Upper lobe of left lung (tissue), 4 donors: Measurements from ENCODE around the gene USP32.

ENCODE experiments used
- EP300 ChIP-seq, 4 donors: sonication (generic); formaldehyde crosslinking; IDR thresholded peaks; one replicate each; pipeline ENCODE4 v1.5.1; 2017; ENCODE audit warnings: antibody characterized with exemption in 4 of 4, control low read depth in 2 of 4
- POLR2AphosphoS5 ChIP-seq, 2 donors: sonication (generic); formaldehyde crosslinking; IDR thresholded peaks; one replicate each; pipeline ENCODE4 v1.5.1; 2017; ENCODE audit warnings: antibody characterized with exemption in 2 of 2
- TF ChIP-seq, protein P1 (sequence below), 6 experiments: fragments of 450-650 bp in 4 of 6; fragments of 200-600 bp in 2 of 6; sonication (generic) in 2 of 6; IDR thresholded peaks; one replicate each; pipeline ENCODE4 v1.5.1; 2016 to 2019; ENCODE audit warnings: antibody characterized with exemption in 6 of 6

DNA sequence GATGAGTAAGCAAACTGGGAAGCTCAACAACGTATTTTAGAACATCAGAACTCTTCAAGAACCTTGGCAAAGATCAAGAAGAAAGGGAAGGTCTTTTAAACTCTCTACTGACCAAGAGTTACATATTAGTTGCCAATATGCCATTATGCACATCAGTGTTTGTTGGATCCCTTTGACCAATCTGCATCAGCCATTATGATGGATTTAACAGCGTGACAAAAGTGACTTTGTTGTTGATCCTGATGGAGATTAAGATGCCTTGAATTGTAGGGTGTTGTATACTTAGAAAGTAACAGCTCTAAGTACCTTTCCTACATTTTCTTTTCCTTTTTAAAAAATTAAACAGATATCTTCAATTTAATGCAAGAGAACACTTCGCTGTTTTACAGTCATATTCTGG lies 133.6 kb downstream of the USP32 start:
- TF ChIP-seq, protein P1, sequence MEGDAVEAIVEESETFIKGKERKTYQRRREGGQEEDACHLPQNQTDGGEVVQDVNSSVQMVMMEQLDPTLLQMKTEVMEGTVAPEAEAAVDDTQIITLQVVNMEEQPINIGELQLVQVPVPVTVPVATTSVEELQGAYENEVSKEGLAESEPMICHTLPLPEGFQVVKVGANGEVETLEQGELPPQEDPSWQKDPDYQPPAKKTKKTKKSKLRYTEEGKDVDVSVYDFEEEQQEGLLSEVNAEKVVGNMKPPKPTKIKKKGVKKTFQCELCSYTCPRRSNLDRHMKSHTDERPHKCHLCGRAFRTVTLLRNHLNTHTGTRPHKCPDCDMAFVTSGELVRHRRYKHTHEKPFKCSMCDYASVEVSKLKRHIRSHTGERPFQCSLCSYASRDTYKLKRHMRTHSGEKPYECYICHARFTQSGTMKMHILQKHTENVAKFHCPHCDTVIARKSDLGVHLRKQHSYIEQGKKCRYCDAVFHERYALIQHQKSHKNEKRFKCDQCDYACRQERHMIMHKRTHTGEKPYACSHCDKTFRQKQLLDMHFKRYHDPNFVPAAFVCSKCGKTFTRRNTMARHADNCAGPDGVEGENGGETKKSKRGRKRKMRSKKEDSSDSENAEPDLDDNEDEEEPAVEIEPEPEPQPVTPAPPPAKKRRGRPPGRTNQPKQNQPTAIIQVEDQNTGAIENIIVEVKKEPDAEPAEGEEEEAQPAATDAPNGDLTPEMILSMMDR (IDR thresholded peaks at IDR 0.05) = no peak
- TF ChIP-seq EP300 (IDR thresholded peaks at IDR 0.05) (no peak), POLR2AphosphoS5 (IDR thresholded peaks at IDR 0.05) (no peak)
